Stomach (tissue), 4 donors: ENCODE measurements around the gene ARFIP1.

Experiments
- EP300 ChIP-seq: sonication (generic); formaldehyde crosslinking; IDR thresholded peaks from one replicate; pipeline ENCODE4 v1.6.1; 2017; ENCODE audit warnings: antibody characterized with exemption
- POLR2A ChIP-seq, 4 donors: fragments of 450-650 bp; IDR thresholded peaks; one replicate each; pipeline ENCODE4 v1.6.1; 2016; ENCODE audit warnings: antibody characterized with exemption in 4 of 4, control low read depth in 2 of 4, mild to moderate bottlenecking in 1 of 4, moderate library complexity in 1 of 4
- POLR2AphosphoS5 ChIP-seq, 3 donors: sonication (generic); formaldehyde crosslinking; IDR thresholded peaks; one replicate each; pipeline ENCODE4 v1.6.1; 2016; ENCODE audit warnings: antibody characterized with exemption in 3 of 3
- TF ChIP-seq, protein P1 (sequence below), 7 experiments: fragments of 450-650 bp in 4 of 7; fragments of 200-600 bp in 3 of 7; sonication (generic) in 3 of 7; IDR thresholded peaks; one replicate each; pipeline ENCODE4 v1.5.1; 2016 to 2019; ENCODE audit warnings: antibody characterized with exemption in 7 of 7, control low read depth in 2 of 7, mild to moderate bottlenecking in 1 of 7

- TF ChIP-seq, protein P1, sequence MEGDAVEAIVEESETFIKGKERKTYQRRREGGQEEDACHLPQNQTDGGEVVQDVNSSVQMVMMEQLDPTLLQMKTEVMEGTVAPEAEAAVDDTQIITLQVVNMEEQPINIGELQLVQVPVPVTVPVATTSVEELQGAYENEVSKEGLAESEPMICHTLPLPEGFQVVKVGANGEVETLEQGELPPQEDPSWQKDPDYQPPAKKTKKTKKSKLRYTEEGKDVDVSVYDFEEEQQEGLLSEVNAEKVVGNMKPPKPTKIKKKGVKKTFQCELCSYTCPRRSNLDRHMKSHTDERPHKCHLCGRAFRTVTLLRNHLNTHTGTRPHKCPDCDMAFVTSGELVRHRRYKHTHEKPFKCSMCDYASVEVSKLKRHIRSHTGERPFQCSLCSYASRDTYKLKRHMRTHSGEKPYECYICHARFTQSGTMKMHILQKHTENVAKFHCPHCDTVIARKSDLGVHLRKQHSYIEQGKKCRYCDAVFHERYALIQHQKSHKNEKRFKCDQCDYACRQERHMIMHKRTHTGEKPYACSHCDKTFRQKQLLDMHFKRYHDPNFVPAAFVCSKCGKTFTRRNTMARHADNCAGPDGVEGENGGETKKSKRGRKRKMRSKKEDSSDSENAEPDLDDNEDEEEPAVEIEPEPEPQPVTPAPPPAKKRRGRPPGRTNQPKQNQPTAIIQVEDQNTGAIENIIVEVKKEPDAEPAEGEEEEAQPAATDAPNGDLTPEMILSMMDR (IDR thresholded peaks at IDR 0.05): no peak
- TF ChIP-seq POLR2AphosphoS5 (IDR thresholded peaks at IDR 0.05) (no peak), POLR2A (IDR thresholded peaks at IDR 0.05) (no peak), EP300 (no peak)
Observed at GRCh38 chr4:152748619-152749018, 31.1 kb upstream of the ARFIP1 start.
